OCI-LY1 (cell line): ENCODE measurements around the gene CERK.

Source experiments
- H2AFZ ChIP-seq: fragments of 200-600 bp; sonication (generic), shearing (Covaris generic); 2 replicates; pipeline ENCODE4 v1.6.0; 2014; ENCODE audit warnings: antibody characterized with exemption, mild to moderate bottlenecking, low read length
- H3F3A ChIP-seq: fragments of 200-600 bp; sonication (generic), shearing (Covaris generic); 2 replicates; pipeline ENCODE4 v1.6.0; 2014; ENCODE audit warnings: mild to moderate bottlenecking, antibody characterized with exemption, low read length, moderate library complexity; ENCODE audit not compliant: insufficient read depth
- H3K27ac ChIP-seq: fragments of 200-600 bp; sonication (generic); 2 replicates; pipeline ENCODE4 v1.5.1; 2014; ENCODE audit warnings: low read length, mixed run types, mild to moderate bottlenecking, low read depth; ENCODE audit not compliant: poor library complexity, severe bottlenecking
- H3K27me3 ChIP-seq: fragments of 200-600 bp; sonication (generic); 2 replicates; pipeline ENCODE4 v1.6.0; 2014; ENCODE audit warnings: antibody characterized with exemption, mild to moderate bottlenecking, low read length, moderate library complexity; ENCODE audit not compliant: insufficient read depth
- H3K36me3 ChIP-seq: fragments of 200-600 bp; sonication (generic); 2 replicates; pipeline ENCODE4 v1.6.1; 2014; ENCODE audit warnings: mild to moderate bottlenecking, antibody characterized with exemption, low read length, moderate library complexity, mixed read lengths; ENCODE audit not compliant: insufficient read depth
- H3K4me1 ChIP-seq: fragments of 200-600 bp; sonication (generic); 2 replicates; pipeline ENCODE4 v1.5.1; 2014; ENCODE audit warnings: mild to moderate bottlenecking, low read length, moderate library complexity; ENCODE audit not compliant: insufficient read depth, severe bottlenecking
- H3K4me2 ChIP-seq: fragments of 200-600 bp; sonication (generic), shearing (Covaris generic); 2 replicates; pipeline ENCODE4 v1.6.1; 2014; ENCODE audit warnings: low read length
- H3K4me3 ChIP-seq: fragments of 200-600 bp; sonication (generic); 2 replicates; pipeline ENCODE4 v1.5.1; 2014; ENCODE audit warnings: low read length, low read depth, mild to moderate bottlenecking, mixed read lengths; ENCODE audit not compliant: poor library complexity, severe bottlenecking
- H3K79me2 ChIP-seq: fragments of 200-600 bp; shearing (Covaris generic); 2 replicates; pipeline ENCODE4 v1.6.1; 2016; ENCODE audit warnings: mixed run types, low read length, mixed read lengths; ENCODE audit not compliant: insufficient read depth
- H3K9ac ChIP-seq: fragments of 200-600 bp; sonication (generic), shearing (Covaris generic); 2 replicates; pipeline ENCODE4 v1.6.1; 2014; ENCODE audit warnings: mild to moderate bottlenecking, low read length, mixed read lengths
- H3K9me2 ChIP-seq: fragments of 200-600 bp; sonication (generic), shearing (Covaris generic); 2 replicates; pipeline ENCODE4 v1.6.1; 2014; ENCODE audit warnings: low read depth, mild to moderate bottlenecking, low read length, mixed read lengths
- H3K9me3 ChIP-seq: fragments of 200-600 bp; shearing (Covaris generic); 2 replicates; pipeline ENCODE4 v1.6.1; 2014; ENCODE audit warnings: low read length, mixed read lengths
- H4K20me1 ChIP-seq: fragments of 200-600 bp; sonication (generic), shearing (Covaris generic); 2 replicates; pipeline ENCODE4 v1.6.0; 2016; ENCODE audit warnings: mild to moderate bottlenecking, low read length; ENCODE audit not compliant: insufficient read depth
- CTCF ChIP-seq: fragments of 200-600 bp; sonication (generic), shearing (Covaris generic); IDR thresholded peaks from 2 replicates; pipeline ENCODE4 v1.5.1; 2017; ENCODE audit warnings: mild to moderate bottlenecking, antibody characterized with exemption, low read length, moderate library complexity, mixed read lengths
- EZH2 ChIP-seq: fragments of 200-600 bp; sonication (generic), shearing (Covaris generic); IDR thresholded peaks from 2 replicates; pipeline ENCODE4 v1.8.0; 2017; ENCODE audit warnings: borderline replicate concordance, mixed run types, mild to moderate bottlenecking, antibody characterized with exemption, low read length, moderate library complexity, mixed read lengths

The CERK gene

DNA sequence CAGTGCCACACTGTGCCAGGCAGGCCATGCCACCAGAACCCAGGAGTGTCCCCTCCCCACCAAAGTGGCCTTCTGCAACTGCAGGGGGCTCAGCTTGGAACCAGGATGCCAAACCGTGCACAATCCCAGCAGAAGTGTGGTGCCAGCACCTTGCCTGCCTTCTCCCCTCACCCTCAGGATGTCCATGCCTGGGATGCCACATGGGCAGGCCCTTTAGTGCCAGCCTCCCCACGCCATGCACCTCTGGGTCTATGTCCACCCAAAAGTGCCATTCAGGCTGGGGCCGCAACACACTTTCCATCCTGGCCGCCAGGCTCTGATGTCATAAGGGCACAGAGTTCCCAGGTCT lies 15.7 kb upstream of the CERK start:
- Histone ChIP-seq H3K9me3 (peaks cover 8% of the 10 kb centered on the region), H3K79me2 (no peaks in the 10 kb centered on the region), H3K27me3 (no peaks in the 10 kb centered on the region), H3K4me2 (no peak overlapping the region), H3K9me2 (no peaks in the 10 kb centered on the region), H3K9ac (no peak overlapping the region), H3K4me3 (no peak overlapping the region), H4K20me1 (no peaks in the 10 kb centered on the region), H2AFZ (no peak overlapping the region), H3K4me1 (peaks cover 9% of the 10 kb centered on the region), H3K36me3 (peaks cover 11% of the 10 kb centered on the region; the same call in 1 of the 2 replicates), H3K27ac (no peak overlapping the region), H3F3A (no peaks in the 10 kb centered on the region)
- TF ChIP-seq EZH2 = no peak
- no peak for TF ChIP-seq CTCF

GRCh38 chr22:46753360-46753759 lies 15.3 kb upstream of the CERK start:
- H3K27ac ChIP-seq = no peak overlapping the region
- H3K27me3 ChIP-seq = no peaks in the 10 kb centered on the region
- H3K9me2 ChIP-seq = no peaks in the 10 kb centered on the region
- H3F3A ChIP-seq = no peaks in the 10 kb centered on the region
- H3K79me2 ChIP-seq = no peaks in the 10 kb centered on the region
- no peak overlapping the region for H2AFZ ChIP-seq
- H3K9me3 ChIP-seq = peaks cover 8% of the 10 kb centered on the region
- no peaks in the 10 kb centered on the region for H4K20me1 ChIP-seq
- no peak overlapping the region for H3K4me2 ChIP-seq
- H3K4me1 ChIP-seq = peaks cover 9% of the 10 kb centered on the region
- no peak overlapping the region for H3K9ac ChIP-seq
- no peak overlapping the region for H3K4me3 ChIP-seq
- no peak for TF ChIP-seq CTCF
- TF ChIP-seq EZH2 = no peak
- H3K36me3 ChIP-seq = peaks cover 11% of the 10 kb centered on the region; the same call in 1 of the 2 replicates

- no peak overlapping the region for H3K4me2 ChIP-seq
- no peaks in the 10 kb centered on the region for H3K79me2 ChIP-seq
- no peak overlapping the region for H3K27ac ChIP-seq
- H3K27me3 ChIP-seq = no peaks in the 10 kb centered on the region
- H3K9me2 ChIP-seq = no peaks in the 10 kb centered on the region
- no peaks in the 10 kb centered on the region for H4K20me1 ChIP-seq
- peaks cover 11% of the 10 kb centered on the region; the same call in 1 of the 2 replicates for H3K36me3 ChIP-seq
- H3K9me3 ChIP-seq = peaks cover 8% of the 10 kb centered on the region
- TF ChIP-seq CTCF = no peak
- no peak for TF ChIP-seq EZH2
- H3K9ac ChIP-seq = no peak overlapping the region
- H3F3A ChIP-seq = no peaks in the 10 kb centered on the region
- H3K4me1 ChIP-seq = peaks cover 9% of the 10 kb centered on the region
- no peak overlapping the region for H2AFZ ChIP-seq
- H3K4me3 ChIP-seq = no peak overlapping the region
These were observed 14.9 kb upstream of the CERK start for GRCh38 chr22:46752988-46753310.
